ENCODE results near the gene DNAL4. TPM values are rescaled to one million over a fixed set of nuclear protein-coding genes. Genes with fewer than 3 reads are reported as not detected.

DNAL4 gene
- total and polyA plus RNA-seq, 2 donors (not counting 3 experiments of a cell fraction or from before 2014, with no cell fraction given) = 12.9 to 22.7 TPM

- Histone ChIP-seq H3K4me1 (ENCODE audit: control insufficient read depth, extremely low read depth, insufficient read depth, low read length) (no peaks in the 10 kb centered on the region), H2AFZ (ENCODE audit: low read depth, low read length) (no peak overlapping the region), H3K4me2 (ENCODE audit: insufficient read depth, low read length) (no peak overlapping the region), H3K27me3 (ENCODE audit: control insufficient read depth in 2 of 2, insufficient read depth in 2 of 2, low read length in 2 of 2) (no peaks in the 10 kb centered on the region), H3K27ac (ENCODE audit: insufficient read depth, low read depth, low read length) (no peak overlapping the region), H3K9me3 (replicated peaks; ENCODE audit: control insufficient read depth, insufficient read depth, low read length) (no peaks in the 10 kb centered on the region), H3K9me1 (replicated peaks; ENCODE audit: control insufficient read depth, extremely low read depth, insufficient read depth, low read length) (no peaks in the 10 kb centered on the region), H3K79me2 (ENCODE audit: control insufficient read depth, insufficient read depth, low read length) (no peaks in the 10 kb centered on the region), H3K9ac (replicated peaks; ENCODE audit: extremely low read depth, insufficient read depth, low read length) (no peak overlapping the region), H3K4me3 (replicated peaks in 1 of 3; ENCODE audit: insufficient read depth in 1 of 3, low read depth in 1 of 3, low read length in 3 of 3) (no peak overlapping the region), H3K36me3 (ENCODE audit: control insufficient read depth in 2 of 2, extremely low read depth in 1 of 2, insufficient read depth in 2 of 2, low read length in 2 of 2) (no peaks in the 10 kb centered on the region), H4K20me1 (replicated peaks; ENCODE audit: control insufficient read depth, extremely low read depth, insufficient read depth, low read length) (no peaks in the 10 kb centered on the region)
- POLR2A ChIA-PET = no interaction called here
- dilution Hi-C loops (cut with MboI; ENCODE audit: extremely low pct_ligation_motif_present, low sequenced_read_pairs) = no loop called here
- BruUV-seq (replicated peaks) = no TSS peak
- intact Hi-C loops (cut with micrococcal nuclease) = no loop called here
- FAIRE-seq (no peak), DNase-seq (ENCODE audit: low read depth, low spot score) (no peak)
- CTCF ChIA-PET = interaction anchor here (0.6 to 6.2 kb wide), 3 partner anchors 13 to 341 kb away, joined by 3 to 82 read pairs (median 3); no protein-coding TSS in a partner anchor
- TF ChIP-seq EZH2 (IDR thresholded peaks at IDR 0.05; ENCODE audit: borderline replicate concordance, low read depth, low read length, severe bottlenecking) (no peak), MYC (IDR thresholded peaks at IDR 0.05; ENCODE audit: low read depth, low read length) (no peak), FOS (IDR thresholded peaks at IDR 0.05; ENCODE audit: borderline replicate concordance, insufficient read depth, low read length) (no peak), POLR2A (IDR thresholded peaks at IDR 0.05; ENCODE audit: low read depth, low read length) (no peak), GATA2 (IDR thresholded peaks at IDR 0.05; ENCODE audit: insufficient read depth, insufficient read length, low read depth, low read length) (no peak), JUN (IDR thresholded peaks at IDR 0.05; ENCODE audit: borderline replicate concordance, insufficient read depth, insufficient read length, low read depth) (no peak), MAX (IDR thresholded peaks at IDR 0.05; ENCODE audit: insufficient read depth, insufficient read length) (no peak), POLR2AphosphoS5 (IDR thresholded peaks at IDR 0.05; ENCODE audit: insufficient read depth, low read depth, low read length) (no peak), CTCF (IDR thresholded peaks at IDR 0.05; ENCODE audit: extremely low read depth in 1 of 2, insufficient read depth in 1 of 2, low read depth in 1 of 2, low read length in 2 of 2) (no peak)
These were observed 12.9 kb downstream of the DNAL4 start for GRCh38 chr22:38781033-38781432.
